Mononuclear cell (primary cell): ENCODE results near the gene GINS2. TPM values are rescaled to one million over a fixed set of nuclear protein-coding genes. Genes with fewer than 3 reads are reported as not detected.

Experiments used
- H3K27me3 ChIP-seq: 2 replicates; pipeline ENCODE4 v1.6.0; 2011; ENCODE audit warnings: low read length, control low read depth; ENCODE audit not compliant: insufficient read depth
- H3K4me1 ChIP-seq: 2 replicates; pipeline ENCODE4 v1.5.1; 2011; ENCODE audit warnings: mild to moderate bottlenecking, low read length, control low read depth; ENCODE audit not compliant: insufficient read depth
- H3K4me3 ChIP-seq: 2 replicates; pipeline ENCODE4 v1.5.1; 2011; ENCODE audit warnings: mild to moderate bottlenecking, low read length, moderate library complexity
- H3K9me3 ChIP-seq: 2 replicates; pipeline ENCODE4 v1.5.1; 2011; ENCODE audit warnings: low read depth, mild to moderate bottlenecking, control low read depth, low read length
- total RNA-seq: library from RNA; depleted of rRNA; stranded (reverse); fragments of >200 nt; gene quantifications from one replicate; pipeline ENCODE4 v1.2.3, GENCODE V29; 2012

The GINS2 gene
- total RNA-seq, 1 donor: 0.42 TPM

DNA sequence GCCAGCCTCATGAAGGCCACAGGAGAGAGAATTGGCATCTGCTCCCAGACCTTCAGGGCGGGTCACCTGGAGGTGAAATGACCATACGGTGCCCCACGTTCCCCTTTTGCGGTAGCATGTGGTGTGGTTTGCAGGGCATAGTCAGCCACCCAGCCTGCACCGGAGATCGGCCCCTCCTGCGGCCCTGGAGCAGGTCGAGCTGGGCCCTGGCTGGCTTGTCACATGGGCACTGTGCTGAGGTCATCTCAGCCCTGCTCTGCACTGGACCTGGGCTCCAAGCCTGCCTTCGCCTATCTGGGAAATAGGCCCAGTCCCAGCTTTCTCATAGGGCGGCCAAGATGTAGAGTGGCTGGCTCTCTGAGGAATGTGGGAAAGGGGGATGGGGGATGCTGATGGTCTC is 59.4 kb downstream of the GINS2 start:
- Histone ChIP-seq H3K9me3 (no peaks in the 10 kb centered on the region), H3K4me3 (no peak overlapping the region), H3K27me3 (no peaks in the 10 kb centered on the region), H3K4me1 (peaks cover 11% of the 10 kb centered on the region)

DNA sequence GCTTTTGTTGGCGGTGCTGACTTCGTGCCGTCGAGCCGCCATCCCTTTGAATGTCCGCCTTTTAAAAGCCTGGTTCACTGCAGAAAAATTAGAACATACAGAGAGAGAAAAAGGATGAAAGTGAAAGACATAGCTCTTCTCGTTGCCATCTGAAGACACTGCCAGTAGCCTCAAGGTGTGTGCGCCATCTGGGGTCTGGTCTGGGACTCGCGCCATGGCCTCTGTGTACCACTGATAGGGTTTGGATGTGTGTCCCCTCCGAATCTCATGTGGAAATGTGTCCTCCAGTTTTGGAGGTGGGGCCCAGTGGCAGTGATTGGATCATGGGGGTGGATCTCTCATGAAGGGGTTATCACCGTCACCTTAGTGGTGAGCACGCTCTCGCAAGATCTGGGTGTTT is 60.1 kb downstream of the GINS2 start:
- peaks cover 11% of the 10 kb centered on the region for H3K4me1 ChIP-seq
- no peak overlapping the region for H3K4me3 ChIP-seq
- H3K27me3 ChIP-seq: no peaks in the 10 kb centered on the region
- H3K9me3 ChIP-seq: no peaks in the 10 kb centered on the region

DNA sequence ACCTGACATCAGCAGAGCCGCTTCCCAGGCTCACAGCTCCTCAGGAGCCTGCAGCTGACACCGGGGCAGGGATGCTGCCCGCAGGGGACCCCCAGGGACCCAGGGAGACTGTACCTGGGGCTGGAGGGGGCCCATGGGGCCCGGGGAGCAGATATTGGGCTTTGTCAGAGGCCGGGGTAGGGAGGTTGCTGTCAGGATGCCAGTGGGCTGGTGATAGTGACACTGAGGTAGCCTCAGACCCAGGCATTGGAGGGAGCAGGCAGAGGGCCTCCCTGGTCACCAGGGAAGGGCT is 60.5 kb downstream of the GINS2 start:
- no peak overlapping the region for H3K4me3 ChIP-seq
- no peaks in the 10 kb centered on the region for H3K9me3 ChIP-seq
- no peaks in the 10 kb centered on the region for H3K27me3 ChIP-seq
- H3K4me1 ChIP-seq: peaks cover 14% of the 10 kb centered on the region

DNA sequence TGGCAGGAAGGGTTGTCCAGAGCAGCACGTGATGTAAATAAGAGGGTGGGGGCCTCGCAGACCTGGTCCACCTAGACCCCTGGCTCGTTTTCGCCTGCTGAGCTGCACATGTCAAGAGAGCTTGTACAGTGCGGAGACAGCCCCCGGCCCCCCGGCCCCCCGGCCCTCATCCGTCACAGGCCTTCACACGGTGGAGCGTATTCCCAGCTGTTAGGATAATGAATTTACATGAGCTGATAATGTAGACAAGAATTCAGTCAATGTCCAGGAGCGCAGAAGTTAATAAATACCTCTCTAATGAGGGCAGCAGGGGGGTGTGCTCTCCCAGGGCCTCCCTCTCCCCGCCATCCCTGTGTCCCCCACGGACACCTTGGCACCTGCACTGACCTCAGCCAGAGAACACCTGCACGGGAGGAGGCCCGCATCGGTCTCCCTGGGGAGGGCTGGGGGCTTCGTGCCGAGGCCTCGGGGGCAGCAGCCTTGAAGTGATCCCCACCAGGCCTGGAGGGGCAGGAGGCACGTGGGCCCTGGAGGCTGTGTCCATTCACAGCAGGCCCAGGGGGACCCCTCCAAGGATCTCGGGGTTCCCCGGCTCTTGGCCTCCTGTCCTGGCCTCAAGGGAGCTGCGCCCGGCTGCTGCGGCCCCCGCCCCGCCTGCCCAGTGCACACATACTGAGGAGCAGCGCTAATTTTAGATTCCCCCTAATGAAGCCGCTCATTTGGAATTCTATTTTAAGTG is 61.1 kb downstream of the GINS2 start:
- Histone ChIP-seq H3K9me3 (no peaks in the 10 kb centered on the region), H3K4me3 (no peak overlapping the region), H3K4me1 (peaks cover 14% of the 10 kb centered on the region), H3K27me3 (no peaks in the 10 kb centered on the region)

DNA sequence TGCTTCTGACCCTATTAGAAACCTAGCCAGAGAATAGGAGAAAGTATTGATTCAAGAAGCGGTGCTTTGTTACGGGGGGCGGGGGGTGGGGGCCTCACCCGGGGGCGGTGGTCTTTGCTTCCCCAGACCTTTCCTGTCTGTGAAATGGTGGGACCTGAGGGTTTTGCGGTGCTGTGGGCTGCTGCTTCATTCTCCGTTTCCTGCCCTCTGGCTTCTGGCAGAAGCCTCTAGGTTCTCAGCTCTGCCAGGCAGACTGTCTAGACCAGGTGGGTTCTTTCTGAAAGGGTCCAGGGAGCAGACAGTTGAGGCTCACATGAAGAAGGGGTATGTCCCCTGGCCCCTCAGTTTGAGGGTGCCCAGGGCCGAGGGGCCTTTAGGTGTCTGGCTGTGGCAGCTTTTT is 61.7 kb downstream of the GINS2 start:
- Histone ChIP-seq H3K27me3 (no peaks in the 10 kb centered on the region), H3K9me3 (no peaks in the 10 kb centered on the region), H3K4me1 (peaks cover 14% of the 10 kb centered on the region), H3K4me3 (no peak overlapping the region)

Other genes with a start within 250 kb of the GINS2 start
- gene GSE1, start 75.6 kb downstream of the GINS2 start, total RNA-seq: 34.3 TPM
- 4.3 TPM for gene C16orf74, start 62.1 kb upstream of the GINS2 start, total RNA-seq
- gene EMC8, start 110.6 kb upstream of the GINS2 start, total RNA-seq: 18.4 TPM
- gene COX4I1, start 110.7 kb upstream of the GINS2 start, total RNA-seq: 322 TPM
- gene IRF8, start 210.2 kb upstream of the GINS2 start, total RNA-seq: 94.9 TPM